ENCODE measurements around the gene MUC2. TPM values are rescaled to one million over a fixed set of nuclear protein-coding genes. Genes with fewer than 3 reads are reported as not detected.

MUC2 gene
- total RNA-seq, 1 experiment from 2014 or later = 0.26 TPM

- no peaks in the 10 kb centered on the region for H3K36me3 ChIP-seq (ENCODE audit: low read depth, low read length)
- no peaks in the 10 kb centered on the region for H3K9me3 ChIP-seq (ENCODE audit: low read length)
- TSS peak; percentile 48 for BruUV-seq (replicated peaks)
- no peak for DNase-seq
- POLR2A ChIA-PET (ENCODE audit: unreplicated experiment) = no interaction called here
- no peaks in the 10 kb centered on the region for H4K20me1 ChIP-seq (ENCODE audit: low read length)
- no peaks in the 10 kb centered on the region for H3K79me2 ChIP-seq (ENCODE audit: low read length)
- no peak overlapping the region for H2AFZ ChIP-seq (ENCODE audit: low read length)
- no peak overlapping the region for H3K4me3 ChIP-seq (ENCODE audit: low read length)
- no peaks in the 10 kb centered on the region for H3K27me3 ChIP-seq (ENCODE audit: low read length)
- no peak overlapping the region for H3K4me2 ChIP-seq (ENCODE audit: low read length)
- H3K27ac ChIP-seq (ENCODE audit: low read length) = no peak overlapping the region
- no peak for TF ChIP-seq EZH2phosphoT487 (IDR thresholded peaks at IDR 0.05; ENCODE audit: borderline replicate concordance, low read length)
- TF ChIP-seq CTCF (conservative IDR thresholded peaks at IDR 0.05; ENCODE audit: low read depth, low read length) = no peak
- no peak for TF ChIP-seq EZH2 (IDR thresholded peaks at IDR 0.05; ENCODE audit: low read length, unreplicated experiment)
- H3K4me1 ChIP-seq (ENCODE audit: insufficient read depth, low read length) = no peaks in the 10 kb centered on the region
- CTCF ChIA-PET = no interaction called here
- intact Hi-C loops (cut with micrococcal nuclease) = loop anchor here (5.0 to 10.0 kb wide), 2 partner anchors 112 to 405 kb away; partner anchors contain the start of gene MUC5B
- H3K9ac ChIP-seq (ENCODE audit: low read length) = no peak overlapping the region
- no peaks in the 10 kb centered on the region for H3F3A ChIP-seq (ENCODE audit: low read length, unreplicated experiment)
- no peak for ATAC-seq
- H3K9me2 ChIP-seq (replicated peaks; ENCODE audit: low read length) = no peaks in the 10 kb centered on the region
These were observed 35.4 kb downstream of the MUC2 start for GRCh38 chr11:1109918-1110705.

- no TSS peak for BruUV-seq (replicated peaks)
- Histone ChIP-seq H2AFZ (ENCODE audit: low read length) (no peak overlapping the region), H4K20me1 (ENCODE audit: low read length) (no peaks in the 10 kb centered on the region), H3K9me2 (replicated peaks; ENCODE audit: low read length) (no peaks in the 10 kb centered on the region), H3K27ac (ENCODE audit: low read length) (no peak overlapping the region), H3K36me3 (ENCODE audit: low read depth, low read length) (no peaks in the 10 kb centered on the region), H3K4me3 (ENCODE audit: low read length) (no peak overlapping the region), H3K9me3 (ENCODE audit: low read length) (no peaks in the 10 kb centered on the region), H3K4me1 (ENCODE audit: insufficient read depth, low read length) (no peaks in the 10 kb centered on the region), H3K79me2 (ENCODE audit: low read length) (no peaks in the 10 kb centered on the region), H3K27me3 (ENCODE audit: low read length) (no peaks in the 10 kb centered on the region), H3F3A (ENCODE audit: low read length, unreplicated experiment) (no peaks in the 10 kb centered on the region), H3K9ac (ENCODE audit: low read length) (no peak overlapping the region), H3K4me2 (ENCODE audit: low read length) (no peak overlapping the region)
- DNase-seq (no peak), ATAC-seq (no peak)
- POLR2A ChIA-PET (ENCODE audit: unreplicated experiment) = no interaction called here
- TF ChIP-seq CTCF (conservative IDR thresholded peaks at IDR 0.05; ENCODE audit: low read depth, low read length) (no peak), EZH2phosphoT487 (IDR thresholded peaks at IDR 0.05; ENCODE audit: borderline replicate concordance, low read length) (no peak), EZH2 (IDR thresholded peaks at IDR 0.05; ENCODE audit: low read length, unreplicated experiment) (no peak)
- CTCF ChIA-PET = no interaction called here
- intact Hi-C loops (cut with micrococcal nuclease) = loop anchor here (5.0 to 10.0 kb wide), 2 partner anchors 111 to 403 kb away; partner anchors contain the start of gene MUC5B
These were observed 37.0 kb downstream of the MUC2 start for GRCh38 chr11:1111545-1112212.

All from PC-3 (cell line).